Loucy (cell line): ENCODE results near the gene LUC7L.

Experiments used
- H2AFZ ChIP-seq: fragments of 200-600 bp; sonication (generic); 2 replicates; pipeline ENCODE4 v1.6.0; 2016; ENCODE audit warnings: antibody characterized with exemption, mild to moderate bottlenecking, low read length, moderate library complexity
- H3F3A ChIP-seq: fragments of 200-600 bp; 2 replicates; pipeline ENCODE4 v1.6.0; 2016; ENCODE audit warnings: antibody characterized with exemption, low read depth, mild to moderate bottlenecking
- H3K27me3 ChIP-seq: fragments of 200-600 bp; sonication (generic); 2 replicates; pipeline ENCODE4 v1.6.1; 2014; ENCODE audit warnings: low read length, mild to moderate bottlenecking; ENCODE audit not compliant: insufficient read depth, poor library complexity, severe bottlenecking
- H3K36me3 ChIP-seq: fragments of 200-600 bp; sonication (generic); 2 replicates; pipeline ENCODE4 v1.6.1; 2016; ENCODE audit warnings: low read length; ENCODE audit not compliant: insufficient read depth
- H3K4me1 ChIP-seq: fragments of 200-600 bp; sonication (generic); 2 replicates; pipeline ENCODE4 v1.5.1; 2014; ENCODE audit warnings: low read length, mild to moderate bottlenecking; ENCODE audit not compliant: insufficient read depth, poor library complexity, severe bottlenecking
- H3K4me2 ChIP-seq: fragments of 200-600 bp; sonication (generic); 2 replicates; pipeline ENCODE4 v1.6.0; 2014; ENCODE audit warnings: antibody characterized with exemption, low read length, low read depth, mild to moderate bottlenecking; ENCODE audit not compliant: poor library complexity, severe bottlenecking
- H3K4me3 ChIP-seq: fragments of 200-600 bp; sonication (generic); 2 replicates; pipeline ENCODE4 v1.5.1; 2014; ENCODE audit warnings: low read length, mild to moderate bottlenecking, mixed read lengths; ENCODE audit not compliant: poor library complexity, severe bottlenecking
- H3K79me2 ChIP-seq: fragments of 200-600 bp; sonication (generic); 2 replicates; pipeline ENCODE4 v1.6.1; 2014; ENCODE audit warnings: low read length; ENCODE audit not compliant: insufficient read depth
- H3K9ac ChIP-seq: fragments of 200-600 bp; sonication (generic); 2 replicates; pipeline ENCODE4 v1.6.0; 2014; ENCODE audit warnings: mild to moderate bottlenecking, low read depth, low read length, moderate library complexity; ENCODE audit not compliant: poor library complexity, severe bottlenecking
- H3K9me2 ChIP-seq: fragments of 200-600 bp; sonication (generic); replicated peaks from 2 replicates; pipeline ENCODE4 v1.6.1; 2016; ENCODE audit warnings: low read depth, low read length, mixed read lengths
- H3K9me3 ChIP-seq: fragments of 200-600 bp; sonication (generic); 2 replicates; pipeline ENCODE4 v1.6.1; 2014; ENCODE audit warnings: mild to moderate bottlenecking, antibody characterized with exemption, low read length, low read depth; ENCODE audit not compliant: insufficient read depth
- H4K20me1 ChIP-seq: fragments of 200-600 bp; sonication (generic); 2 replicates; pipeline ENCODE4 v1.6.0; 2014; ENCODE audit warnings: antibody characterized with exemption, low read length, mild to moderate bottlenecking; ENCODE audit not compliant: insufficient read depth, poor library complexity, severe bottlenecking
- EZH2phosphoT487 ChIP-seq: fragments of 200-600 bp; IDR thresholded peaks from 2 replicates; pipeline ENCODE4 v1.6.1; 2018; ENCODE audit warnings: antibody characterized with exemption, mild to moderate bottlenecking, moderate library complexity, borderline replicate concordance
- TF ChIP-seq, protein P1 (sequence below): fragments of 200-600 bp; sonication (generic); conservative IDR thresholded peaks from 2 replicates; pipeline ENCODE4 v1.5.1; 2014; ENCODE audit warnings: mild to moderate bottlenecking, antibody characterized with exemption, low read length

The LUC7L gene

DNA sequence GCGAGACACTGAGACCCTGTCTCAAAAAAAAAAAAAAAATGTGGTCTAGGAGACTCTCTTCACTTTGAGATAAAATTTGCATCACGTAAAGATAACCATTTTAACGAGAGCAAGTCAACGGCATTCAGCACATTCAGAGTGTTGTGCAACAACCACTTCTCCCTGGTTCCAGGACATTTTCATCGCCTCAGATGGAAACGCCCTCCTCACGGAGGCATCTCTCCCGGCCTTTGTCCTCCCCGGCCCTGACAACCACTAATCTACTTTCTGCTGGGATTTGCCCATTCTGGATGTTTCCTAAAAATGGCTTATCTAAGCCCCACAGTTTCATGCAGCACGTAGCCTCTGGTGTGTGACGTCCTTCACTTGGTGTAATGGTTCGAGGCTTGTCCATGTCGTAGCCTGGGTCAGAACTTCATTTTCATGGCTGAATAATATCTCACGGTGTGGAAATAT is 84.4 kb downstream of the LUC7L start:
- Histone ChIP-seq H3K9me2 (no peaks in the 10 kb centered on the region), H3K27me3 (no peaks in the 10 kb centered on the region), H3K4me3 (no peak overlapping the region), H3K79me2 (no peaks in the 10 kb centered on the region), H3K4me2 (no peak overlapping the region), H2AFZ (no peak overlapping the region), H3F3A (no peaks in the 10 kb centered on the region), H3K36me3 (no peaks in the 10 kb centered on the region), H3K4me1 (no peaks in the 10 kb centered on the region), H4K20me1 (no peaks in the 10 kb centered on the region), H3K9me3 (no peaks in the 10 kb centered on the region), H3K9ac (no peak overlapping the region)
- no peak for TF ChIP-seq EZH2phosphoT487
- TF ChIP-seq, protein P1, sequence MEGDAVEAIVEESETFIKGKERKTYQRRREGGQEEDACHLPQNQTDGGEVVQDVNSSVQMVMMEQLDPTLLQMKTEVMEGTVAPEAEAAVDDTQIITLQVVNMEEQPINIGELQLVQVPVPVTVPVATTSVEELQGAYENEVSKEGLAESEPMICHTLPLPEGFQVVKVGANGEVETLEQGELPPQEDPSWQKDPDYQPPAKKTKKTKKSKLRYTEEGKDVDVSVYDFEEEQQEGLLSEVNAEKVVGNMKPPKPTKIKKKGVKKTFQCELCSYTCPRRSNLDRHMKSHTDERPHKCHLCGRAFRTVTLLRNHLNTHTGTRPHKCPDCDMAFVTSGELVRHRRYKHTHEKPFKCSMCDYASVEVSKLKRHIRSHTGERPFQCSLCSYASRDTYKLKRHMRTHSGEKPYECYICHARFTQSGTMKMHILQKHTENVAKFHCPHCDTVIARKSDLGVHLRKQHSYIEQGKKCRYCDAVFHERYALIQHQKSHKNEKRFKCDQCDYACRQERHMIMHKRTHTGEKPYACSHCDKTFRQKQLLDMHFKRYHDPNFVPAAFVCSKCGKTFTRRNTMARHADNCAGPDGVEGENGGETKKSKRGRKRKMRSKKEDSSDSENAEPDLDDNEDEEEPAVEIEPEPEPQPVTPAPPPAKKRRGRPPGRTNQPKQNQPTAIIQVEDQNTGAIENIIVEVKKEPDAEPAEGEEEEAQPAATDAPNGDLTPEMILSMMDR = no peak

DNA sequence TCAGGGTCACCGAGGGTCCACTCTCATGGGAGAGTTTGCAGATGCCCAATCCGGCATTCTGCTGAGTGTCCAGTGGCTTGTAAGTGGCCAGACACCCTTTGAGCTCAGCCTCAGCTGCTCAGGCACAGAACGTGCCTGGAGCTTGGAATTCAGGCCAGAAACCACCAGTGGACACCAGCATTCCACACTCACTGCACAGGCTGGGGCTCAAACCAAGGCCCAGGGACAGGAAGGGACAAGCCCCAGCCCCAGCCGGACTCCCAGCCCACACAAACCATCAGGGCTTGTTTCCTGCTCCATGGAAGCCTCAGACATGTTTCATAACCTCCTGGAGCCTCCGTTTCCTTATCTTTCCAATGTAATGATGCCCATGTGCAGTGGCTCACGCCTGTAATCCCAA is 85.8 kb downstream of the LUC7L start:
- Histone ChIP-seq H3K27me3 (no peaks in the 10 kb centered on the region), H2AFZ (no peak overlapping the region), H3F3A (no peaks in the 10 kb centered on the region), H3K4me1 (no peaks in the 10 kb centered on the region), H3K9me3 (no peaks in the 10 kb centered on the region), H3K9ac (no peak overlapping the region), H3K4me3 (no peak overlapping the region), H3K79me2 (no peaks in the 10 kb centered on the region), H3K36me3 (no peaks in the 10 kb centered on the region), H4K20me1 (no peaks in the 10 kb centered on the region), H3K9me2 (no peaks in the 10 kb centered on the region), H3K4me2 (no peak overlapping the region)
- TF ChIP-seq EZH2phosphoT487 = no peak
- TF ChIP-seq, protein P1 = no peak

DNA sequence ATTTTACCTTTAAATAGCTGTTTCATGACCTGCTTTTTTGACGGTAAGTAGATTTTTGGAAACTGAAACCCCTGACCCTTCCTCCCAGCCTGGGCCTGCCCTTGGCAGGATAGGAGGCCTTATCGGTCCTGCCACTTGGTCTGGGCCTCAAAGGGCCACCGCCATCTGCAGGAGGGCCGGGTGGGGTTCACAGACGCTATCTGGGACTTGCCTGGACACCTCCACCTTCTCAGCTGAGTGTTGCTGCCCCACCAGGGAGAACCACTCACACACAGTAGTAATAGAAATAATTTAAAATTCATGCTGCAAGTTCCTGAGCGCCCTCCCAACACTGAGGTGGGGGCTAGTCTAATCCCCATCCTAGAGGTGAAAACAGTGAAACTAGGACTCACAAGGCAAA is 86.2 kb downstream of the LUC7L start:
- H4K20me1 ChIP-seq = no peaks in the 10 kb centered on the region
- no peaks in the 10 kb centered on the region for H3K79me2 ChIP-seq
- H3K4me1 ChIP-seq = no peaks in the 10 kb centered on the region
- no peak overlapping the region for H3K9ac ChIP-seq
- H3K27me3 ChIP-seq = no peaks in the 10 kb centered on the region
- TF ChIP-seq EZH2phosphoT487 = no peak
- TF ChIP-seq, protein P1 = no peak
- H3K4me3 ChIP-seq = no peak overlapping the region
- no peak overlapping the region for H3K4me2 ChIP-seq
- no peak overlapping the region for H2AFZ ChIP-seq
- no peaks in the 10 kb centered on the region for H3K9me3 ChIP-seq
- H3F3A ChIP-seq = no peaks in the 10 kb centered on the region
- no peaks in the 10 kb centered on the region for H3K9me2 ChIP-seq
- H3K36me3 ChIP-seq = no peaks in the 10 kb centered on the region
